RWPE1 (cell line): ENCODE measurements around the gene RWDD3.

Source experiments
- CTCF ChIA-PET: fragments of 350-600 bp; sonication (Branson Sonifier 250); formaldehyde crosslinking; extraction: SDS; loops from one replicate; lab custom pipeline; 2021; lab: Yijun Ruan, JAX
- POLR2A ChIA-PET: fragments of 400-600 bp; formaldehyde crosslinking; extraction: SDS; loops from one replicate; lab custom pipeline; 2020; ENCODE audit warnings: antibody characterized with exemption; ENCODE audit not compliant: low non-redundant PET; lab: Yijun Ruan, JAX
- DNase-seq: peaks from one replicate; pipeline ENCODE4 v3.0.0; 2012; ENCODE audit warnings: low spot score
- H3K27ac ChIP-seq: fragments of 450-650 bp; 2 replicates; pipeline ENCODE4 v1.5.1; 2017
- CTCF ChIP-seq: fragments of 450-650 bp; conservative IDR thresholded peaks from 2 replicates; pipeline ENCODE4 v1.5.1; 2017; ENCODE audit warnings: low read depth, mild to moderate bottlenecking

RWDD3 gene

GRCh38 chr1:95282518-95282895, 48.5 kb downstream of the RWDD3 start:
- no peak for DNase-seq
- ChIA-PET CTCF (interaction anchor here (0.6 to 0.7 kb wide), 2 partner anchors 18 to 87 kb away, joined by 3 read pairs; no protein-coding TSS in a partner anchor), POLR2A (no interaction called here)
- no peak for TF ChIP-seq CTCF
- H3K27ac ChIP-seq, result no peak overlapping the region

GRCh38 chr1:95284420-95284819, 50.4 kb downstream of the RWDD3 start:
- no peak for TF ChIP-seq CTCF
- DNase-seq, result no peak
- POLR2A ChIA-PET, result no interaction called here
- CTCF ChIA-PET, result no interaction called here
- H3K27ac ChIP-seq, result no peak overlapping the region

GRCh38 chr1:95286479-95286878, 52.5 kb downstream of the RWDD3 start:
- ChIA-PET POLR2A (no interaction called here), CTCF (interaction anchor here (0.6 to 0.7 kb wide), 4 partner anchors 302 to 703 kb away, joined by 3 to 7 read pairs (median 3); no protein-coding TSS in a partner anchor)
- DNase-seq, result no peak
- no peak for TF ChIP-seq CTCF
- no peak overlapping the region for H3K27ac ChIP-seq

- TF ChIP-seq CTCF, result no peak
- no peak for DNase-seq
- no peak overlapping the region for H3K27ac ChIP-seq
- CTCF ChIA-PET, result interaction anchor here (0.6 to 0.8 kb wide), 9 partner anchors 20 to 1408 kb away, joined by 3 to 7 read pairs (median 3); no protein-coding TSS in a partner anchor
- POLR2A ChIA-PET, result no interaction called here
Observed at GRCh38 chr1:95287081-95287480, 53.1 kb downstream of the RWDD3 start.

GRCh38 chr1:95287825-95288224, 53.8 kb downstream of the RWDD3 start:
- DNase-seq, result no peak
- H3K27ac ChIP-seq, result no peak overlapping the region
- POLR2A ChIA-PET, result no interaction called here
- no peak for TF ChIP-seq CTCF
- CTCF ChIA-PET, result interaction anchor here (0.6 to 0.8 kb wide), 4 partner anchors 21 to 1407 kb away, joined by 3 to 7 read pairs (median 3); no protein-coding TSS in a partner anchor
